GM23338 (cell line): ENCODE data around the gene TJAP1. TPM values are rescaled to one million over a fixed set of nuclear protein-coding genes. Genes with fewer than 3 reads are reported as not detected.

Experiments
- CREB1 ChIP-seq: fragments of 250-450 bp; sonication (Bioruptor Pico); IDR thresholded peaks from 2 replicates; pipeline ENCODE4 v1.5.0; 2020; ENCODE audit warnings: low read depth, mild to moderate bottlenecking, moderate library complexity
- ETS1 ChIP-seq: IDR thresholded peaks from 2 replicates; pipeline ENCODE4 v1.6.1; 2016; ENCODE audit warnings: antibody characterized with exemption
- JUNB ChIP-seq: IDR thresholded peaks from one replicate; pipeline ENCODE4 v1.6.1; 2016; ENCODE audit warnings: antibody characterized with exemption; ENCODE audit not compliant: unreplicated experiment
- POLR2AphosphoS5 ChIP-seq: IDR thresholded peaks from 2 replicates; pipeline ENCODE4 v1.6.1; 2016; ENCODE audit warnings: antibody characterized with exemption, low read depth
- REST ChIP-seq: IDR thresholded peaks from one replicate; pipeline ENCODE4 v1.6.1; 2018; ENCODE audit warnings: antibody characterized with exemption; ENCODE audit not compliant: unreplicated experiment
- STAT1 ChIP-seq: IDR thresholded peaks from one replicate; pipeline ENCODE4 v1.6.1; 2016; ENCODE audit warnings: antibody characterized with exemption; ENCODE audit not compliant: unreplicated experiment
- ZNF331 ChIP-seq: fragments of 250-450 bp; sonication (Bioruptor Pico); IDR thresholded peaks from 2 replicates; pipeline ENCODE4 v1.5.0; 2020; ENCODE audit warnings: low read depth, mild to moderate bottlenecking, moderate library complexity
- ZNF462 ChIP-seq: fragments of 250-450 bp; sonication (Bioruptor Pico); IDR thresholded peaks from 2 replicates; pipeline ENCODE4 v1.5.0; 2020; ENCODE audit warnings: mild to moderate bottlenecking, moderate library complexity
- polyA plus RNA-seq: library from polyadenylated mRNA; unstranded; fragments of >200 nt; fragmentation: Nextera tagmentation; extraction: Ambion mirVana; gene quantifications from 2 replicates; pipeline ENCODE4 v1.2.1, GENCODE V29; 2016
- total RNA-seq: library from RNA; depleted of rRNA; stranded (reverse); fragments of >200 nt; shearing (Covaris generic); gene quantifications from 2 replicates; pipeline ENCODE4 v1.2.3, GENCODE V29; 2014

Gene TJAP1
- total and polyA plus RNA-seq, 2 experiments from 2014 or later, result 17.6 to 34.3 TPM

- no peak for TF ChIP-seq ZNF462 (CRISPR knock-in tag)
- no peak for TF ChIP-seq JUNB
- TF ChIP-seq ZNF331, result no peak
- TF ChIP-seq ETS1, result no peak
- TF ChIP-seq POLR2AphosphoS5, result no peak
- no peak for TF ChIP-seq STAT1
- TF ChIP-seq CREB1 (CRISPR knock-in tag), result no peak
- no peak for TF ChIP-seq REST
Observed at GRCh38 chr6:43476746-43477145, 624 bp upstream of the TJAP1 start (continued).
